Measurements from ENCODE around the gene ZNF638. TPM values are rescaled to one million over a fixed set of nuclear protein-coding genes. Genes with fewer than 3 reads are reported as not detected.
"Not testable (repeated sequence)": the region's sequence is repeated elsewhere in the genome, so short reads cannot be mapped to it uniquely, and the experiment has no call there.

Gene ZNF638
- total RNA-seq, 1 donor from 2014 or later, result 99.9 TPM

DNA sequence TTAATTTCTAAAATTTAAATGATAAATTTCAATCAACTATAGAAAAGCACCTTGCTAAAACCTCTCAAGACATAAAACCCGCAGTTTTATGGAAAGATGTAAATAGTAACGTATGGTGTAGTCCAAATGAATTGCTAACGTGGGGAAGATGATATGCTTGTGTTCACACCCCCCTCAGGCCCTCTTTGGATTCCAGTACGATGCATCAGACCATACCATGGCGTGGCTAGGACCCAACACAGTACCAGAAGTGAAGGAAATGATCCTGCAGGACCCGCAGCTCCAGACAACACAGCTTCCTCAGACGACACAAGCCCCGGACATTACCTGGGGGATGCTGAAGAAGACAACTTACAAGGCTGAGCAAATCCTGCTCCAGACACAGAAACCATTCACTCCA lies 61.6 kb downstream of the ZNF638 start:
- intact Hi-C loops (cut with micrococcal nuclease), result no loop called here

DNA sequence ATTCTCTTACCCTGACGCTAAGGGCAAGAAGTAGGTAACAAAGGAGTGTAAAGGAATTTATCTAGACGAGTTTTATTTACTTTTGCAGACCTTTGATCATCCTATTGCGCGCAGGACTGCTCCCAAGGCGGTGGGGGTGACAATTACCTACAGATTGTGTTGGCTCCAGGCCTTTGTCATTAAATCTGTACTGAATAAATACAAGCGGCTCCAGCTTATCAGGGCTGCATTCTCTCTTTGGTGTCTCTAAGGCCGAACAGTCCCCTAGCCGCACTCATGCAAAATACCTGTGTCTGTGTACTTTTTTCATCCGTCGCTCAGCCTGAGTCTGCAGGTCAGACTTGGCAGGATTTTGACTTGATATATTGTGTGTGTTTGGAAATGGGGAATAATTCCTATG lies 63.9 kb downstream of the ZNF638 start:
- intact Hi-C loops (cut with micrococcal nuclease), result no loop called here

DNA sequence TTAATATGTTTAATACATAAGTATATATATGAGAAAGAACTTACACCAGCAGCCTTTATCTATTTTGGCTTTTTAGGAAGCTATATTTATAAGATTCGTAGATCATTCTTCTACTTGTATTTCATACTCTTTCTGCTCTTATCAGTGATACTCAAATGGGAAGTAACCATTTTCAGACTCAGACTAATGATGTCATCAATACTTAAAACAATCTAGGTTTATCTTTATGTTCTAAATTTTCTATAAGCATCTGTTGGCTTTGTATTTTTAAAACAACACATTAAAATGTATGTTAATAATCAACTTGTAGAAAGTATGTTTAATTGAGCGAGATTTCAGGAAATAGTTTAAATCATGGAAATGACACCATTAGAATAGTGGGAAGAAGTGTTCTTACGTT lies 70.8 kb downstream of the ZNF638 start:
- intact Hi-C loops (cut with micrococcal nuclease), result no loop called here

DNA sequence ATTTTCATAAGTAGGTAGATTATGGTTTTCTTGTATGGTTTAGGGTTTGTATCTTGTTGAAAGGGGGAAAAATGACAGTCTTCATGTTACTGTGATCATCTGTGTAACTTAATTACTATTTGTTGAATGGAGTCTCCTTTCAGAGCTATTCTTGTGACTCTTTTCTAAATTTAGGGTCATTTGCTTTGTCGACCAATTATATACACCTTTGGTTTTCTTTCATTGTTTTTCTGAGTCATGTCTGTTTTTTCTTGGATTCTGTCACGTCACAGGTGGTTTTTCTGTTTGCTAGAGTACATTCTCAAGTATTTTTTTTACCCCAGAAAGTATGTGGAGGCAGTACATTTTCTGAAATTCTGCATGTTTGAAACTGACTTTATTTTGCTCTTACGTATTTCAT lies 78.0 kb downstream of the ZNF638 start:
- intact Hi-C loops (cut with micrococcal nuclease), result no loop called here

DNA sequence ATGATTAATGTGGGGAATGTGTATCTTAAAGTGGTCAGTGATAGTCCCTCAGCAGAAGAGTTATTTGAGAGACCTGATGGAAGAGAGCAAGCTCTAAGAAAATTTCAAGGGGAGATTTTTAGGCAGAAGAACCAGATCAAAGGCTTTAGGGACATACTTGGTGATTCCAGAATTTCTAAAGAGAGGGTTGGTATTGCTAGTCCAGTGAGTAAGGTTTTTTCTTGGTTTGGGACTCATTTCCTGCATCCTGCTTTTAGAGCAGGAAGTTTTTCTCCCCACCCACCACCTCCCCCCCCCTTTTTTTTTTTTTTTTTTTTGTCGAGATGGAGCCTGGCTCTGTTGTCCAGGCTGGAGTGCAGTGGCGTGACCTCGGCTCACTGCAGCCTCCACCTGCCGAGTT lies 79.1 kb downstream of the ZNF638 start:
- intact Hi-C loops (cut with micrococcal nuclease), result no loop called here

DNA sequence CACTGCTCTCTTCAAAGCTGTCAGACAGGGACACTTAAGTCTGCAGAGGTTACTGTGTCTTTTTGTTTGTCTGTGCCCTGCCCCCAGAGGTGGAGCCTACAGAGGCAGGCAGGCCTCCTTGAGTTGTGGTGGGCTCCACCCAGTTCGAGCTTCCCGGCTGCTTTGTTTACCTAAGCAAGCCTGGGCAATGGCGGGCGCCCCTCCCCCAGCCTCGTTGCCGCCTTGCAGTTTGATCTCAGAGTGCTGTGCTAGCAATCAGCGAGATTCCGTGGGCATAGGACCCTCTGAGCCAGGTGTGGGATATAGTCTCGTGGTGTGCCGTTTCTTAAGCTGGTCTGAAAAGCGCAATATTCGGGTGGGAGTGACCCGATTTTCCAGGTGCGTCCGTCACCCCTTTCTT lies 85.3 kb downstream of the ZNF638 start:
- intact Hi-C loops (cut with micrococcal nuclease), result not testable (repeated sequence)

DNA sequence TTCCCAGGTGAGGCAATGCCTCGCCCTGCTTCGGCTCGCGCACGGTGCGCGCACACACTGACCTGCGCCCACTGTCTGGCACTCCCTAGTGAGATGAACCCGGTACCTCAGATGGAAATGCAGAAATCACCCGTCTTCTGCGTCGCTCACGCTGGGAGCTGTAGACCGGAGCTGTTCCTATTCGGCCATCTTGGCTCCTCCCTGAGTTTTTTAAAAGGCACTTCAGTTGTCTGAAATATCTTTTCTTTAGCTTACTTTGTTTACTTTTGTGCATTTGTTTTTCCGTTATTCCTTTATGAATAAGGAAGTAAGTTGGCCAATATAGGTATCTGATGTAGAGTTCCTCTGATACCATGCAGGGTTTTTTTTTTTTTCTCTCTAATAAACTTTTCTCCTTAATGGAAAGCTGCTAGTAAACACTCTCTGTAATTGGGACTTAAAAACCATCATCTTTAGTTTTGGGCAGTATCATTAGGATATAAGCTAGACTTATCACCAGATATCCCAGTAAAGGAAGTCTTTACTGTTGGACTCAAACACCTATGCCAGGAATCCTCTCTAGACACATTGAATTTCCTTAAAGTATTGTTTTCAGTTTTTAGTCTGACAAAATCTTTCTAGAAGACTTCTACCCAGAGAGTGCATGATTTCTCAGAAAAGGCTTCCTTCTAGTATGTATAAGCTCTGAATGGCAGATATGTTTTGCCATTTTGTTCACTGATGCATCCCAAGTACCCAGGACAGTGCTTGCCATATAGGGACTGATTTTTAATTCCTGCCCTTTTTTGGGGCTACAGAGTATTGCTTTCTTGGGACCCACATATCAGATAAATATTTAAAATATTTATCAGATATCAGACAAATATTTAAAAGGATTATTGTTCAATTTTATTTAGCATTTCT lies 86.0 kb downstream of the ZNF638 start:
- intact Hi-C loops (cut with micrococcal nuclease), result no loop called here

DNA sequence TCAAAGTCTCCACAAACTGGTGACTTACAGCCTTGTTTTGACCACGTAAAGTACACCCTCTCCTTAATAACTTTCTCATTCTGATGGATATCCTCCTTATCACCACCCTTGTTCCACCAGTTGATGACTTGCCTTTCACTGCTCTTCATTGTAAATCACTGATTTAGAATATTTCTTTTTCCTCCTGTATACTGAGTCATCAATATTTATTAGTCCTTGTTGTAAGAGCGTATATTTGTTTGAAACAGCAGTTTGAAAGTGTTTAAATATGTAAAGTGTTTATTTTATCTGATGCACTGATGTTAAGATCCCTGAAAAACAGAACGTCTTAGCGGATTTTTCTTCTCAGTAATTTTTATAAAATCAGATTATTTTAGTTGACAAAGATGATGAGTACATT lies 87.6 kb downstream of the ZNF638 start:
- intact Hi-C loops (cut with micrococcal nuclease), result no loop called here

DNA sequence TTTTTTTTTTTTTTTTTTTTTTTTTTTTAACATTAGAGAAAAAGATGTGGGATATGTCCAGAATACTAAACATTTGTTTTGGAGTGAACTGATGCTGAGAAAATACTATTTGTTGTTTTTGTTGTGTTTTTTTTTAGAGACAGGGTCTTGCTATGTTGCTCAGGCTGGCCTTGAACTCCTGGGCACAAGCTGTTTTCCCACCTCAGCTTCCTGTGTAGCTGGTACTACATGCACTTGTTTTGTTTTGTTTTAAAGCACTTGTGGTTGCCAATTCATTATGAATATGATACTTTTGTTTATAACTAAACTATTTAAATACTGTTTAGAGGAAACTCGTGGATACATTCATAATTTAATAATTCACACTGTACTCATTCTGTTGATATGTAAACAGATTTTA lies 88.4 kb downstream of the ZNF638 start:
- intact Hi-C loops (cut with micrococcal nuclease), result no loop called here

DNA sequence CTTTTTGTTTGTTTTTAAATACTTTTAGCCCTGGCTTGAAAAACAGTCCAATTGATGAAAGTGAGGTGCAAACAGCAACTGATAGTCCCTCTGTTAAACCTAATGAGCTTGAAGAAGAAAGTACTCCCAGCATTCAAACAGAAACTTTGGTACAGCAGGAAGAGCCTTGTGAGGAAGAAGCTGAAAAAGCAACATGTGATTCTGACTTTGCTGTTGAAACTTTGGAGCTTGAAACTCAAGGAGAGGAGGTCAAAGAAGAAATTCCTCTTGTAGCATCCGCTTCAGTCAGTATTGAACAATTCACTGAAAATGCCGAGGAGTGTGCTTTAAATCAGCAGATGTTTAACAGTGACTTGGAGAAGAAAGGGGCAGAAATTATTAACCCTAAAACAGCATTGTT lies 91.2 kb downstream of the ZNF638 start:
- intact Hi-C loops (cut with micrococcal nuclease), result no loop called here

DNA sequence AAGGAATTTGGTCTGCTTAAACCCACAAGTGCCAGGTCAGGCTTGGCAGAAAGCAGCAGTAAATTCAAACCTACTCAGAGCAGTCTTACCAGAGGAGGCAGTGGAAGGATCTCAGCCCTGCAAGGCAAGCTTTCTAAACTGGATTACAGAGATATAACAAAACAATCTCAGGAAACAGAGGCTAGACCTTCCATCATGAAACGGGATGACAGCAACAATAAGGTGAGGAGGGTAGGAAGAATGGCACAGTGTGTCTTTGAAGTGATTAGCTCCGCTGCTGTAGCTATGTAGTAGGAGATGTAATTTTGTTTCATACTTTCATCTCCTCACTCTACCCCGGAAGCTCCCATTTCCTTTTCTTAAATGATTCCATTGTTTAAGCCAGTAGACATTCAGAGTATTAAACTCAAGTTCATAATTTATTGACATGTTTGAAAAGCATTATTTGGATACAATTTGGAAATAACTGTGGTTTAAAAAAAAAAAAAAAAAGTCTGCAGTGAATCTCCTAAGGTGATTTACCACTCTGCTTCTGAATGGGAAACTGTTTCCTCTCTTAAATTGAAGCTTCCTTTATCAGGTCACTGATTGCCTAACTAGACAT lies 92.3 kb downstream of the ZNF638 start:
- intact Hi-C loops (cut with micrococcal nuclease), result no loop called here

DNA sequence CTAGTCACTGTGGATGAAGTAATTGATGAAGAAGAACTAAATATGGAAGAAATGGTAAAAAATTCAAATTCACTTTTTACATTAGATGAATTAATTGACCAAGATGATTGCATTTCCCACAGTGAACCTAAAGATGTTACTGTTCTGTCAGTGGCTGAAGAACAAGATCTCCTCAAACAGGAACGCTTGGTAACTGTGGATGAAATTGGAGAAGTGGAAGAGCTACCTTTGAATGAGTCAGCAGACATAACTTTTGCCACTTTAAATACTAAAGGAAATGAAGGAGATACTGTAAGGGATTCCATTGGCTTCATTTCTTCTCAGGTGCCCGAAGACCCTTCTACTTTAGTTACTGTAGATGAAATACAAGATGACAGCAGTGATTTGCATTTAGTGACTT lies 95.1 kb downstream of the ZNF638 start:
- intact Hi-C loops (cut with micrococcal nuclease), result no loop called here

DNA sequence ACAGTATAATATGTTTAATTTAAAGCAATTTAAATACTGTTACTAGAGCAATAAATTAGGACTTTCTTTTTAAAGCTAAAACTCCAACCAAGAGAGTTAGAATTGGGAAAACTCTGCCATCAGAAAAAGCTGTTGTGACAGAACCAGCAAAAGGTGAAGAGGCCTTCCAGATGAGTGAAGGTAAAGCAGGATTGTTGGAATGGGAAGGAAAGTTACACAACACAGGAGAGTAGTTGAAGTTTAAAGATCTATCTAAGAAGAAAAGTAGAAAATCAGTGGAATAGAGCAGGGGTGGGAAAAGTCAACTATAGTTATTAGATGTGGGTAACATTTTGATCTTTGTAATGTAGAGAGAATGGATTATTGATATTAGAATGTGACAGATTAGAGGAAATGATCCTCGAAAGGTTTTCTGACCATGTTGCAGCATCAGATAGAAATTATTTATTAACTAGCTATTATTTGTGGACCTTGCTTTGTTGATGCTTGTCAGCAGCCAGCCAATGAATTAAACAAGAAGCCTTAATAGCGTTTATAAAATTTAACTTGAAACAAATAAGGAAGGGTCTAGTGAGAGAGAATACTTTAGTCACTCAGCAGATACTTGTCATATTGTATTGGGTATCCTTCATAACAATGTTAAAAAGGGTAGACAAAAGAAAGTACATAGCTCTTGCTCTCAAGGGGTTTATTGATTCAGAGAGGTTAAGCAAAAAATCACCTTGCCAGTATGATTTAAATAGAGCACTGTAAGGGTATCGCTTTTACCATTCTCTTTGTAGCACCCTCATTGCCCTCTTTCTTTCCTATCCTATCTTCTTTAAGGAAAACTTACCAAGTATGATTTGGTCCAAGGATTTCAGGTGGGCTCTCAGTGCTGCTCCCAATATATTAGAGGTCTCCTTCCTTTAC lies 97.1 kb downstream of the ZNF638 start:
- intact Hi-C loops (cut with micrococcal nuclease), result no loop called here

DNA sequence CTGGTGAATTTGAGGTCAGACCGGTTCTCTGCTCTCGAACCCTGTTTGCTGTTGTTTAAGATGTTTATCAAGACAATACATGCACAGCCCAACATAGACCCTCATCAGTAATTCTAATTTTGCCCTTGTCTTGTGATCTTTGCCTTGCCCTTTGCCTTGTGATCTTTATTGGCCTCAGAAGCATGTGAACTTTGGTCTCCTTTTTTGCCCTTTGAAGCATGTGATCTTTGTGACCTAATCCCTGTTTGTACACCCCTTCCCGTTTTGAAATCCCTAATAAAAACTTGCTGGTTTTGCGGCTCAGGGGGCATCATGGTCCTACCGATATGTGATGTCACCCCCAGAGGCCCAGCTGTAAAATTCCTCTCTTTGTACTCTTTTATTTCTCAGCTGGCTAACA lies 113.6 kb downstream of the ZNF638 start:
- intact Hi-C loops (cut with micrococcal nuclease), result not testable (repeated sequence)

DNA sequence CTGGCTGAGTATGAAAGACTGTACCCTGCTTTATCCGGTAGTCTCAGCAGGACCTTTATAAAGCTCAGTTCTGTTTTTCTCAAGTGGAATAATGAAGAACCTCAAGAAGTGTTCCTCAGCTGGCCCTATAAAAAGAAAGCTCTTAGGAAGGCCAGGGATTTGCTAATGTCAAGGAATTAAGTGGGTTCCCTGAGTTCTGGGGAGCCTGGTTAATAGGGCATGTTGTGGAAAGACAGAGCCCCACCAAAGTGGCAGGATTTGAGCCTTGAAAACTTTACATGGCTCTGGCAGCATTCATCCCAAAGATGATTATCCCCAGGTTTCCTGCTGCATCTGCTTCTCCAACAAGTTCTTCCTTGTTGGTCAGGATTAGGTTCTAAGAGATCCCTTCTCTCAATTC lies 114.9 kb downstream of the ZNF638 start:
- intact Hi-C loops (cut with micrococcal nuclease), result no loop called here

DNA sequence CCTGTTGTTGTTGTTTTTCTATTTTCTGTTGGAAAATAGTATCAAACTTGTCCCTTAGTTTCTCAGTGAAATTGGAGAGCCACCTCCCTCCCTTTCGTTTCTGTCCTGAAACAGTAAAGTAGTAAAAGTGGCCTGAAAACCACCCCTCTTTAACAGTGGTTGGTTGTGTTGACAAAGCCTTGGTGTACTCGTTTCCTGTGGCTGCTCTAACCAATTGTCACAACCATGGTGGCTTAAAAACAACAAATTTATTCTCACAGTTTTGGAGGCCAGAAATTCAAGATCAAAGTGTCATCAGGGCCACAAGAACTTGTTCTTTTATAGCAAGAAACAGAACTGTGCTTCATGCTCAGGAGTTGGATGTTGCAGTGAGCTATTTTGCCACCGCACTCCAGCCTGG lies 117.8 kb downstream of the ZNF638 start:
- intact Hi-C loops (cut with micrococcal nuclease), result no loop called here

DNA sequence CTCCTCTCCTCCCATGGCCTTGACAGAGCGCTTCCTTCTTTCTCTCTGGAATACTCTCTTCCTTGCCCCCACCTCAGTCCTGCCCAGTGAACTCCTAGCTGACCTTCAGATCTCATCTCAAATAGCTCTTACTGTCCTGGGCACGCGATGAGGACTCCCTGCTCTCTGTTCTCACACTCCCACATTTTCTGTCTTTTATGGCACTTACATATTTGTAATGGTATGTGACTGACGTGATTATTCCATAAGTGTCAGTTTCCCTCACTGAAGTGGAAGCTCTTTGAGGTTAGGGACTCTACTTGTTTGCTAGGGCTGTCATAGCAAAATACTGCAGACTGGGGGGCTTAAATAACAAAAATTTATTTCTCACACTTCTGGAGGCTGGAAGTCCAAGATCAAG lies 120.1 kb downstream of the ZNF638 start:
- intact Hi-C loops (cut with micrococcal nuclease), result no loop called here

DNA sequence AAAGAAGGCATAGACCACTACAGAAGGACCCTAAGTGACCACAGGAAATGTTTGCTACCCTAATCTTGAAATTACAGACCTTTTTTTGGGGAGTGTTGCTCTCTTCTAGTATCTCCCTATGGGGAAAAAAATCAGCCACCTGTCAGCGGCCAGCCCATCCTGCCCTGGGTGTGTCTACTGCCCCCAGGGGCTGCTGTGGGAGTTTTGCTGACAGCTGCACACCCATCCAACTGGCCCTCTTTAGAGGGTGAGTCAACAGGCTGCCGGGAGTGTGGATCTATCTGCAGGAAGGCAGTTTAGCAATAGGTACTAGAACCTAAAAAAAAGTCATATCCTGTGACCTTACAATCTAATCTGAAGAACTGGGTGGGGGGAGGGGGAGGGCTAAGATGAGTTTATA lies 121.0 kb downstream of the ZNF638 start:
- intact Hi-C loops (cut with micrococcal nuclease), result no loop called here

DNA sequence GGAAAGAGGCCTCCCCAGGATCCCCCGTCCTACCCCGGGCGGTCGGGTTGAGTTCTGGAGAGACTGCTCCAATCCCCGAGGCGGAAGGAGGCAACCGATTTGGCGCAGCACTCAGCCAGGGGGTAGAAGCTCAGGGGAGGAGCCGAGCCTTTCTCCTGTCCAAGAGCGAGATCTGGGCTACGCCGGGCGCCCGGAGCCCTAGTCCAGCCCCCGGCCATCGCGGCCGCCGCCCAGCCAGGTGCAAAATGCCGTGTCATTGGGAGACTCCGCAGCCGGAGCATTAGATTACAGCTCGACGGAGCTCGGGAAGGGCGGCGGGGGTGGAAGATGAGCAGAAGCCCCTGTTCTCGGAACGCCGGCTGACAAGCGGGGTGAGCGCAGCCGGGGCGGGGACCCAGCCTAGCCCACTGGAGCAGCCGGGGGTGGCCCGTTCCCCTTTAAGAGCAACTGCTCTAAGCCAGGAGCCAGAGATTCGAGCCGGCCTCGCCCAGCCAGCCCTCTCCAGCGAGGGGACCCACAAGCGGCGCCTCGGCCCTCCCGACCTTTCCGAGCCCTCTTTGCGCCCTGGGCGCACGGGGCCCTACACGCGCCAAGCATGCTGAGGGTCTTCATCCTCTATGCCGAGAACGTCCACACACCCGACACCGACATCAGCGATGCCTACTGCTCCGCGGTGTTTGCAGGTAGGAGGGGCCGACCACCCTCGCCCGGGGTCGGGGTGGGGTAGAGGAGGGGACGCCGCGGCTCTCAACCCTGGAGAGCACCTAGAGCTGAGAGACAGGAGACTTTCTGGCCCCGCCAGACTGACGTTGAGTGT lies 122.0 kb downstream of the ZNF638 start, which contains the start of gene DYSF:
TSS of gene DYSF (plus strand) at position 158 of the 817 bp plus-strand sequence.
- intact Hi-C loops (cut with micrococcal nuclease), result no loop called here

DNA sequence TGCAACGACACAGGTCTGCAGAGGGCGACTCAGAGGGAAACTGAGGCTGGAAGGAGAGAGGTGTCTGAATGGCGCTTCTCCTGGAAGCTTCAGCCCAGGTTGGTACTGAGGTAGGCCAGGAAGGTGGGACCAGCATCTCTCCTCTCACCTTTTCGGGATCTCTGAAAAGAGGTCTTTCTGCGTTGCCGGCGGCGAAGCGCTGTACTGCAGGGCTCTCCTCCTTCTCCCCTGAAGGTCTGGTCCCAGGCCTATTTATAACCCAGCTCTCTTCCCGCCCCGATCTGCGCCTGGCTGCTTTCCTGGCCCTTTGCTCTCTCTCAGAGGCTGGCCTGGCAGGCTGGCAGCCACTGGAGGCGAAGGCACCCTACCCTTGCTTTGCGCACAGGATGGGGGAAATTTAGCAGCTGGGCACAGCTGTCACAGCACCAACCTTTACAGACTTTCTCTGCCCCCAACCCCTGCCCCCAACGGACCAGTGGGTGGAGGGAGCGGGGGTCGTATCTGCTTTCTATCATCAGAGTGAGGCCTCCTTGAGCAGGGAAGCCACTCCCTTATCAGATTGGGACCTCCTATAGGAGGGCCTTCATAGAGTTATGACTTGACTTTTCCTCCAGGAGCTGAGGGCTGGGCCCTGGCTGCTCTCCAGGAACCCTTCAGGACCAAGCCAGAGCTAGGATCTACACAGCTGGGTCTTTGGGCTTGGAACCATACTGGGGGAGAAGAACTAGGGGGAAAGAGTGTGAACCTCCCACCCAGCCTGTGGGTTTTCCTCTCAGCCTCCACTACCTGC lies 122.8 kb downstream of the ZNF638 start:
- intact Hi-C loops (cut with micrococcal nuclease), result no loop called here
